Left ventricle myocardium inferior (tissue), 1 donor: Measurements from ENCODE around the gene ZNF493. TPM values are rescaled to one million over a fixed set of nuclear protein-coding genes. Genes with fewer than 3 reads are reported as not detected.

ENCODE experiments used
- DNase-seq: peaks from one replicate; pipeline ENCODE4 v3.0.0-alpha.2; 2020
- H3K27ac ChIP-seq: fragments of 200-600 bp; replicated peaks from 2 replicates; pipeline ENCODE4 v1.8.0; 2021
- H3K27me3 ChIP-seq: fragments of 200-600 bp; 2 replicates; pipeline ENCODE4 v1.8.0; 2021; ENCODE audit warnings: low read depth
- H3K36me3 ChIP-seq: fragments of 200-600 bp; 2 replicates; pipeline ENCODE4 v1.8.0; 2021
- H3K4me1 ChIP-seq: fragments of 200-600 bp; 2 replicates; pipeline ENCODE4 v1.8.0; 2021
- H3K4me3 ChIP-seq: fragments of 200-600 bp; 2 replicates; pipeline ENCODE4 v1.8.0; 2021; ENCODE audit warnings: mild to moderate bottlenecking, moderate library complexity
- H3K9me3 ChIP-seq: fragments of 200-600 bp; replicated peaks from 2 replicates; pipeline ENCODE4 v1.8.0; 2021
- intact Hi-C: fragments of 100-400 bp; cut with micrococcal nuclease; formaldehyde crosslinking; loops from one replicate; pipeline ENCODE4 v1.11.0; 2022
- total RNA-seq: library from RNA; stranded (reverse); fragmentation: NEBNext Ultra II Directional; extraction: Animal tissue kit (Norgen Biotek cat#: 25700); gene quantifications from one replicate; pipeline ENCODE4 v1.2.1, GENCODE V29; 2021
- TF ChIP-seq, protein P1 (sequence below): fragments of 200-600 bp; IDR thresholded peaks from 2 replicates; pipeline ENCODE4 v1.8.0; 2021; ENCODE audit warnings: antibody characterized with exemption, mild to moderate bottlenecking, borderline replicate concordance
- donor health status: DM: no; HTN: yes; CAD: no; lungs with severe emphysema.

ZNF493 gene
- total RNA-seq, 1 donor from 2014 or later, result 12.0 TPM

DNA sequence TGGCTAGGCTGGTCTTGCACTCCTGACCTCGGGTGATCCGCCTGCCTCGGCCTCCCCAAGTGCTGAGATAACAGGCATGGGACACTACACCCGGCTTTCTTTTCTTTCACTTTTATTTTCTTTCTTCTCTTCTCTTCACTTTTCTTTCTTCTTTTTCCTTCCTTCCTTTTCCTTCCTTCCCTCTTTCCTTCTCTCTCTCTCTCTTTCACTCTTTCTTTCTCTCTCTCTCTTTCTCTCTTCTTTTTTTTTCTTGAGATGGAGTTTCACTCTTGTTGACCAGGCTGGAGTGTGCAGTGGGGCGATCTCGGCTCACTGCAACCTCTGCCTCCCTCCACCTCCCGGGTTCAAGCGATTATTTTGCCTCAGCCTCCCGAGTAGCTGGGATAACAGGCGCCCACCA lies 812 bp upstream of the ZNF493 start:
- Histone ChIP-seq H3K4me1 (peaks cover 46% of the 10 kb centered on the region), H3K4me3 (no peak overlapping the region), H3K27ac (peak overlapping the region; percentile 90), H3K36me3 (peaks cover 26% of the 10 kb centered on the region), H3K9me3 (peaks cover 20% of the 10 kb centered on the region), H3K27me3 (no peaks in the 10 kb centered on the region)
- TF ChIP-seq, protein P1, sequence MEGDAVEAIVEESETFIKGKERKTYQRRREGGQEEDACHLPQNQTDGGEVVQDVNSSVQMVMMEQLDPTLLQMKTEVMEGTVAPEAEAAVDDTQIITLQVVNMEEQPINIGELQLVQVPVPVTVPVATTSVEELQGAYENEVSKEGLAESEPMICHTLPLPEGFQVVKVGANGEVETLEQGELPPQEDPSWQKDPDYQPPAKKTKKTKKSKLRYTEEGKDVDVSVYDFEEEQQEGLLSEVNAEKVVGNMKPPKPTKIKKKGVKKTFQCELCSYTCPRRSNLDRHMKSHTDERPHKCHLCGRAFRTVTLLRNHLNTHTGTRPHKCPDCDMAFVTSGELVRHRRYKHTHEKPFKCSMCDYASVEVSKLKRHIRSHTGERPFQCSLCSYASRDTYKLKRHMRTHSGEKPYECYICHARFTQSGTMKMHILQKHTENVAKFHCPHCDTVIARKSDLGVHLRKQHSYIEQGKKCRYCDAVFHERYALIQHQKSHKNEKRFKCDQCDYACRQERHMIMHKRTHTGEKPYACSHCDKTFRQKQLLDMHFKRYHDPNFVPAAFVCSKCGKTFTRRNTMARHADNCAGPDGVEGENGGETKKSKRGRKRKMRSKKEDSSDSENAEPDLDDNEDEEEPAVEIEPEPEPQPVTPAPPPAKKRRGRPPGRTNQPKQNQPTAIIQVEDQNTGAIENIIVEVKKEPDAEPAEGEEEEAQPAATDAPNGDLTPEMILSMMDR, result no peak
- intact Hi-C loops, result no loop called here
- no peak for DNase-seq

DNA sequence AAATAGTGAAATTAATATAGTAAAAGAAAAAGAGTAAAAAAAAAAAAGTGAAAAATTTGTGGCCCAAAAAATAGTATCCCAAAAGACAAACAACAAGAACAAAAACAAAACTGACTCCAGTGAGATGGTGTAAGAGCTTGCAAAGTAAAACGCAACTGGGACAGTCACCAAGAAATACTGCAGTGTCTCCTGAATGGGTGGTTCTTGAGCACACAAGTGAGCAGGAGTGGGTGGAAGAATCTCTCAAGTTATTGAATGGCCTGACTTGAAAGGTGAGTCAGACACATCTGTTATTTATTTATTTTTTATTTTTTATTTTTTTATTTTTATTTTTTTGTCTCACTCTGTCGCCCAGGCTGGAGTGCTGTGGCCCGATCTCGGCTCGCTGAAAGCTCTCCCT lies 1.9 kb downstream of the ZNF493 start:
- no peak overlapping the region for H3K27ac ChIP-seq
- no peak for DNase-seq
- TF ChIP-seq, protein P1, result no peak
- H3K36me3 ChIP-seq, result peaks cover 26% of the 10 kb centered on the region
- H3K27me3 ChIP-seq, result no peaks in the 10 kb centered on the region
- H3K9me3 ChIP-seq, result no peaks in the 10 kb centered on the region
- intact Hi-C loops, result no loop called here
- H3K4me3 ChIP-seq, result peak overlapping the region; percentile 91
- peaks cover 65% of the 10 kb centered on the region for H3K4me1 ChIP-seq

DNA sequence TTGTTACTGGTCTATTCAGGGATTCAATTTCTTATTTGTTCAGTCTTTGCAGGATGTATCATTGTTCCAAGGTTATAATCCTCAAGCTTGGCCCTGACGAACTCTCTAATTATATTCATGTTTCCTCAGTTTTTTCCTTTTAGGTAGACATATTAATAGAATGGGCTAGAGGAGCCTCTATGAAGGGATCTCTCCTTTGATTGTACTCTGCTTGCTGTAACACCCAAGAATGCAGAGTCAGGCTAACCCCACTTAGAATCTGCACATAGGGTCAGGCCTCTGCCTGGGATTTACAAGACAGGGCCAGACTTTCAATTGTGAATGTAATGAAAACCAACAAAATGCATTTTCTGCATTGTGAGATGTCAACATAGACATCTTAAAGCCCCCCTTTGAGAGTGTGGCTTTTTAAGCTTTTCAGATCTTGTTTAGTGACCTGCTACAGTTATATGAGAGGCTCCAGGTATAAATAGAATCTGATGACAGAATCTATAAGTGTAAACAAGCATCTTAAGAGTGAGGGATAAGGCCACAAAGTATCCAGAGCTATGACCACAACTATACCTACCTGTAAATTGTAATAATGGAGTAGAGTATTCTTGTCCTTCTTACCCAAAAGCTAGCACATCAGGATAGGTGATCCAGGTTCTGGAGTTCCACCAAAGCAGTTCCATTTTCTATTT lies 5.5 kb downstream of the ZNF493 start:
- Histone ChIP-seq H3K9me3 (no peaks in the 10 kb centered on the region), H3K4me3 (no peak overlapping the region), H3K27me3 (no peaks in the 10 kb centered on the region), H3K36me3 (peaks cover 51% of the 10 kb centered on the region), H3K4me1 (peaks cover 55% of the 10 kb centered on the region), H3K27ac (no peak overlapping the region)
- TF ChIP-seq, protein P1, result no peak
- intact Hi-C loops, result no loop called here
- DNase-seq, result no peak

DNA sequence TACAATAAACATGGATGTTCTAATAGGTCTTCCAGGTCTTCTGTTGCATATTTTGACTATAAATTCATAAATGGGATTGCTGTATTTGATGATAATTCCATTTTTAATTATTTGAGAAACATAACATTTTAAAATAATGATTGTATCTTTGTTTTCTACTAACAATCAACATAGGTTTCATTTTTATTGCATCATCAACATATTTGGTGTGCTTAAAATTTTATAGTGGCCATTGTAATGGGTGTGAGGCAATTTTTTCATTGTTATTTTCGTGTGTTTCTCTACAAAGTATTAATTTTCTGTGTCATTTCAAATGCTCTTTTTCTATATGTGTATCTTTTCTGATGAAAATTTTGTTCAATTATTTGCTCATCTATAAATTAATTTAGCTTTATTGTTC lies 13.2 kb downstream of the ZNF493 start:
- H3K4me1 ChIP-seq, result no peaks in the 10 kb centered on the region
- TF ChIP-seq, protein P1, result no peak
- H3K27ac ChIP-seq, result no peak overlapping the region
- no peak overlapping the region for H3K4me3 ChIP-seq
- H3K36me3 ChIP-seq, result peaks cover 97% of the 10 kb centered on the region
- intact Hi-C loops, result no loop called here
- H3K9me3 ChIP-seq, result peaks cover 8% of the 10 kb centered on the region
- no peak for DNase-seq
- no peaks in the 10 kb centered on the region for H3K27me3 ChIP-seq

DNA sequence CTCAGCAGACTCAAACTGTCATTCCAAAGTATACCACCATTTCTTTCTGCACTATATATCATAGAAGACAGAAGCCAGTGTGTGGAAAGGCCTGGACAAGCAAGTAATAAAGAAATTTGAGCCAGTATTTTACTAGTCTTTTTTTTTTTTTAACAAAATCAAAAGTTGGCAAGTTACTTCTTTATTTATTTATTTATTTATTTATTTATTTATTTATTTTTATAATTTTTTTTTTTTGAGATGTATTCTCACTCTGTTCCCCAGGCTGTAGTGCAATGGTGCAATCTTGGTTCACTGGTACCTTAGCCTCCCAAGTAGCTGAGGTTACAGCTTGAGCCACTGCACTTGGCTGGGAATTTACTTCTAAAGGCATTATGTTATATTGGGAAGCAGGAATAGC lies 25.3 kb downstream of the ZNF493 start:
- Histone ChIP-seq H3K36me3 (peaks cover 74% of the 10 kb centered on the region), H3K9me3 (peaks cover 100% of the 10 kb centered on the region), H3K27me3 (no peaks in the 10 kb centered on the region), H3K4me1 (no peaks in the 10 kb centered on the region), H3K27ac (no peak overlapping the region), H3K4me3 (no peak overlapping the region)
- TF ChIP-seq, protein P1, result no peak
- no peak for DNase-seq
- intact Hi-C loops, result no loop called here
